Neural cell (in vitro differentiated cells): Measurements from ENCODE around the gene TMEM52B. TPM values are rescaled to one million over a fixed set of nuclear protein-coding genes. Genes with fewer than 3 reads are reported as not detected.

ENCODE experiments used
- H2AFZ ChIP-seq: fragments of 200-600, 300-800 bp; sonication (generic), shearing (Covaris generic); 2 replicates; pipeline ENCODE4 v1.6.0; 2014; ENCODE audit warnings: low read depth, mild to moderate bottlenecking, antibody characterized with exemption, low read length, moderate library complexity
- H3F3A ChIP-seq: fragments of 200-600 bp; shearing (Covaris generic); 2 replicates; pipeline ENCODE4 v1.6.1; 2016; ENCODE audit warnings: mild to moderate bottlenecking, moderate library complexity, mixed read lengths, antibody characterized with exemption, low read length; ENCODE audit not compliant: insufficient read depth, poor library complexity, severe bottlenecking
- H3K27ac ChIP-seq: fragments of 200-600, 300-800 bp; sonication (generic), shearing (Covaris generic); 2 replicates; pipeline ENCODE4 v1.5.1; 2014; ENCODE audit warnings: mild to moderate bottlenecking, low read length, moderate library complexity
- H3K27me3 ChIP-seq: fragments of 300-800, 200-600 bp; sonication (generic), shearing (Covaris generic); 2 replicates; pipeline ENCODE4 v1.6.0; 2014; ENCODE audit warnings: mild to moderate bottlenecking, low read depth, low read length, moderate library complexity; ENCODE audit not compliant: insufficient read depth
- H3K36me3 ChIP-seq: fragments of 300-800, 200-600 bp; sonication (generic), shearing (Covaris generic); 2 replicates; pipeline ENCODE4 v1.5.1; 2014; ENCODE audit warnings: mild to moderate bottlenecking, antibody characterized with exemption, low read length, moderate library complexity; ENCODE audit not compliant: insufficient read depth
- H3K4me2 ChIP-seq: fragments of 300-800, 200-600 bp; sonication (generic), shearing (Covaris generic); 2 replicates; pipeline ENCODE4 v1.6.0; 2014; ENCODE audit warnings: mild to moderate bottlenecking, low read length
- H3K4me3 ChIP-seq: fragments of 300-800, 200-600 bp; sonication (generic), shearing (Covaris generic); 2 replicates; pipeline ENCODE4 v1.5.1; 2014; ENCODE audit warnings: mild to moderate bottlenecking, low read length, moderate library complexity
- H3K79me2 ChIP-seq: fragments of 200-600 bp; shearing (Covaris generic); replicated peaks from 2 replicates; pipeline ENCODE4 v1.6.0; 2014; ENCODE audit warnings: mild to moderate bottlenecking, low read length, moderate library complexity; ENCODE audit not compliant: insufficient read depth
- H3K9ac ChIP-seq: fragments of 300-800, 200-600 bp; sonication (generic), shearing (Covaris generic); 2 replicates; pipeline ENCODE4 v1.6.1; 2016; ENCODE audit warnings: mild to moderate bottlenecking, low read length, mixed read lengths
- H3K9me2 ChIP-seq: fragments of 200-600 bp; shearing (Covaris generic); 2 replicates; pipeline ENCODE4 v1.6.1; 2016; ENCODE audit warnings: mild to moderate bottlenecking, low read length, mixed read lengths; ENCODE audit not compliant: insufficient read depth
- H3K9me3 ChIP-seq: fragments of 200-600, 300-800 bp; sonication (generic), shearing (Covaris generic); 2 replicates; pipeline ENCODE4 v1.6.1; 2016; ENCODE audit warnings: mild to moderate bottlenecking, mixed run types, low read length, moderate library complexity, mixed read lengths
- H4K20me1 ChIP-seq: fragments of 200-600 bp; shearing (Covaris generic); 2 replicates; pipeline ENCODE4 v1.6.1; 2016; ENCODE audit warnings: mild to moderate bottlenecking, mixed run types; ENCODE audit not compliant: insufficient read depth
- CTCF ChIP-seq: fragments of 450-650 bp; IDR thresholded peaks from 2 replicates; pipeline ENCODE4 v1.5.1; 2014; ENCODE audit warnings: antibody characterized with exemption, mild to moderate bottlenecking, moderate library complexity; ENCODE audit not compliant: poor library complexity, severe bottlenecking
- EP300 ChIP-seq: fragments of 450-650 bp; conservative IDR thresholded peaks from 2 replicates; pipeline ENCODE4 v1.6.1; 2014; ENCODE audit warnings: antibody characterized with exemption, mild to moderate bottlenecking, moderate library complexity; ENCODE audit not compliant: poor library complexity, severe bottlenecking
- EZH2 ChIP-seq: fragments of 200-600, 300-800 bp; shearing (Covaris generic), sonication (generic); IDR thresholded peaks from 2 replicates; pipeline ENCODE4 v1.6.1; 2014; ENCODE audit warnings: antibody characterized with exemption, low read length, borderline replicate concordance, mild to moderate bottlenecking; ENCODE audit not compliant: insufficient read depth, poor library complexity, severe bottlenecking
- MXI1 ChIP-seq: fragments of 450-650 bp; conservative IDR thresholded peaks from 2 replicates; pipeline ENCODE4 v1.6.1; 2014; ENCODE audit warnings: antibody characterized with exemption, mild to moderate bottlenecking; ENCODE audit not compliant: poor library complexity, severe bottlenecking
- POLR2AphosphoS5 ChIP-seq: IDR thresholded peaks from 2 replicates; pipeline ENCODE4 v1.6.1; 2012
- RAD21 ChIP-seq: fragments of 450-650 bp; conservative IDR thresholded peaks from 2 replicates; pipeline ENCODE4 v1.6.1; 2014; ENCODE audit warnings: antibody characterized with exemption, mild to moderate bottlenecking, moderate library complexity
- SMC3 ChIP-seq: fragments of 450-650 bp; conservative IDR thresholded peaks from 2 replicates; pipeline ENCODE4 v1.6.1; 2014; ENCODE audit warnings: antibody characterized with exemption, mild to moderate bottlenecking, moderate library complexity; ENCODE audit not compliant: poor library complexity
- TAF1 ChIP-seq: IDR thresholded peaks from 2 replicates; pipeline ENCODE4 v1.6.1; 2012; ENCODE audit warnings: low read depth
- polyA plus RNA-seq: library from polyadenylated mRNA; depleted of rRNA; stranded (reverse); fragments of >200 nt; gene quantifications from 2 replicates; pipeline ENCODE4 v1.2.3, GENCODE V29; 2014
- TF ChIP-seq, protein P1 (sequence below): IDR thresholded peaks from 2 replicates; pipeline ENCODE4 v1.6.1; 2012; ENCODE audit warnings: borderline replicate concordance

The TMEM52B gene
- polyA plus RNA-seq, 1 donor from 2014 or later: not detected

- Histone ChIP-seq H3K9me3 (no peaks in the 10 kb centered on the region), H3K79me2 (no peaks in the 10 kb centered on the region), H3K4me2 (no peak overlapping the region), H3K4me3 (no peak overlapping the region), H3K27ac (no peak overlapping the region), H3K9me2 (no peaks in the 10 kb centered on the region), H3K36me3 (no peaks in the 10 kb centered on the region), H2AFZ (no peak overlapping the region), H3K9ac (no peak overlapping the region), H3F3A (no peaks in the 10 kb centered on the region), H3K27me3 (no peaks in the 10 kb centered on the region), H4K20me1 (no peaks in the 10 kb centered on the region)
- TF ChIP-seq EP300 (no peak), TAF1 (no peak), POLR2AphosphoS5 (no peak), EZH2 (no peak), CTCF (no peak), RAD21 (no peak), MXI1 (no peak), SMC3 (no peak)
- TF ChIP-seq, protein P1, sequence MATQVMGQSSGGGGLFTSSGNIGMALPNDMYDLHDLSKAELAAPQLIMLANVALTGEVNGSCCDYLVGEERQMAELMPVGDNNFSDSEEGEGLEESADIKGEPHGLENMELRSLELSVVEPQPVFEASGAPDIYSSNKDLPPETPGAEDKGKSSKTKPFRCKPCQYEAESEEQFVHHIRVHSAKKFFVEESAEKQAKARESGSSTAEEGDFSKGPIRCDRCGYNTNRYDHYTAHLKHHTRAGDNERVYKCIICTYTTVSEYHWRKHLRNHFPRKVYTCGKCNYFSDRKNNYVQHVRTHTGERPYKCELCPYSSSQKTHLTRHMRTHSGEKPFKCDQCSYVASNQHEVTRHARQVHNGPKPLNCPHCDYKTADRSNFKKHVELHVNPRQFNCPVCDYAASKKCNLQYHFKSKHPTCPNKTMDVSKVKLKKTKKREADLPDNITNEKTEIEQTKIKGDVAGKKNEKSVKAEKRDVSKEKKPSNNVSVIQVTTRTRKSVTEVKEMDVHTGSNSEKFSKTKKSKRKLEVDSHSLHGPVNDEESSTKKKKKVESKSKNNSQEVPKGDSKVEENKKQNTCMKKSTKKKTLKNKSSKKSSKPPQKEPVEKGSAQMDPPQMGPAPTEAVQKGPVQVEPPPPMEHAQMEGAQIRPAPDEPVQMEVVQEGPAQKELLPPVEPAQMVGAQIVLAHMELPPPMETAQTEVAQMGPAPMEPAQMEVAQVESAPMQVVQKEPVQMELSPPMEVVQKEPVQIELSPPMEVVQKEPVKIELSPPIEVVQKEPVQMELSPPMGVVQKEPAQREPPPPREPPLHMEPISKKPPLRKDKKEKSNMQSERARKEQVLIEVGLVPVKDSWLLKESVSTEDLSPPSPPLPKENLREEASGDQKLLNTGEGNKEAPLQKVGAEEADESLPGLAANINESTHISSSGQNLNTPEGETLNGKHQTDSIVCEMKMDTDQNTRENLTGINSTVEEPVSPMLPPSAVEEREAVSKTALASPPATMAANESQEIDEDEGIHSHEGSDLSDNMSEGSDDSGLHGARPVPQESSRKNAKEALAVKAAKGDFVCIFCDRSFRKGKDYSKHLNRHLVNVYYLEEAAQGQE: no peak
These were observed 43.7 kb upstream of the TMEM52B start for GRCh38 chr12:10135126-10135525.

DNA sequence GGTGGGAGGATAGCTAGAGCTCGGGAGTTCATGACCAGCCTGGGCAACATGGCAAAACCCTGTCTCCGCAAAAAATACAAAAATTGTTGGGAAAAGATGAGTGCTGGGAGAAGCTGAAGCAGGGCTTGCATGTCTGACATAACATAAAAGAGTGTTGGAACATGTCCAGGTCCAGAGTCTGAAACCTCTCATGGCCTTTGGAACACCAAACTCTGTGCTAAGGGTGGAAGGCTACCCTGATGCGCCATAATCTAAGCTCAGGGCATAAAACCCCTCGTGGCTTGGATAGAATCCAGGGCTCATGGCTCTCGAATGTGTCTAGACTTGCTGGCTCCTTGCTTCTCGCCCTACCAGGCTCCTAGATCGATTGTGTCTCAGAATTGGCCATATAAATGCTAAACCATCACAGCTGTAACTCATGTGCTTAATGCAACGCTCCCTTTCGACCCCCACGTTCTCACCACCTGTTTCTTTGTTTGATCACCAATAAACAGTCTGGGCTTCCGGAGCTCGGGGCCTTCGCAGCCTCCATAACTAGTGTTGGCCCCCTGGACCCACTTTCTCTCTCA is 42.1 kb upstream of the TMEM52B start:
- TF ChIP-seq EZH2 (no peak), CTCF (no peak), POLR2AphosphoS5 (no peak), EP300 (no peak), RAD21 (no peak), SMC3 (no peak), TAF1 (no peak), MXI1 (no peak)
- TF ChIP-seq, protein P1: no peak
- no peaks in the 10 kb centered on the region for H3F3A ChIP-seq

More for the DNA sequence above, 42.1 kb upstream of the TMEM52B start:
- H3K27ac ChIP-seq: no peak overlapping the region
- no peak overlapping the region for H3K4me2 ChIP-seq
- H4K20me1 ChIP-seq: no peaks in the 10 kb centered on the region
- no peak overlapping the region for H2AFZ ChIP-seq
- H3K4me3 ChIP-seq: no peak overlapping the region
- no peaks in the 10 kb centered on the region for H3K9me2 ChIP-seq
- H3K79me2 ChIP-seq: no peaks in the 10 kb centered on the region
- H3K27me3 ChIP-seq: no peaks in the 10 kb centered on the region
- no peaks in the 10 kb centered on the region for H3K9me3 ChIP-seq
- no peaks in the 10 kb centered on the region for H3K36me3 ChIP-seq
- no peak overlapping the region for H3K9ac ChIP-seq
